Measurements from ENCODE around the gene STARD4. TPM values are rescaled to one million over a fixed set of nuclear protein-coding genes. Genes with fewer than 3 reads are reported as not detected.

The STARD4 gene, protein sequence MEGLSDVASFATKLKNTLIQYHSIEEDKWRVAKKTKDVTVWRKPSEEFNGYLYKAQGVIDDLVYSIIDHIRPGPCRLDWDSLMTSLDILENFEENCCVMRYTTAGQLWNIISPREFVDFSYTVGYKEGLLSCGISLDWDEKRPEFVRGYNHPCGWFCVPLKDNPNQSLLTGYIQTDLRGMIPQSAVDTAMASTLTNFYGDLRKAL
- 100 to 1,000 TPM; 132 TPM for total RNA-seq

DNA sequence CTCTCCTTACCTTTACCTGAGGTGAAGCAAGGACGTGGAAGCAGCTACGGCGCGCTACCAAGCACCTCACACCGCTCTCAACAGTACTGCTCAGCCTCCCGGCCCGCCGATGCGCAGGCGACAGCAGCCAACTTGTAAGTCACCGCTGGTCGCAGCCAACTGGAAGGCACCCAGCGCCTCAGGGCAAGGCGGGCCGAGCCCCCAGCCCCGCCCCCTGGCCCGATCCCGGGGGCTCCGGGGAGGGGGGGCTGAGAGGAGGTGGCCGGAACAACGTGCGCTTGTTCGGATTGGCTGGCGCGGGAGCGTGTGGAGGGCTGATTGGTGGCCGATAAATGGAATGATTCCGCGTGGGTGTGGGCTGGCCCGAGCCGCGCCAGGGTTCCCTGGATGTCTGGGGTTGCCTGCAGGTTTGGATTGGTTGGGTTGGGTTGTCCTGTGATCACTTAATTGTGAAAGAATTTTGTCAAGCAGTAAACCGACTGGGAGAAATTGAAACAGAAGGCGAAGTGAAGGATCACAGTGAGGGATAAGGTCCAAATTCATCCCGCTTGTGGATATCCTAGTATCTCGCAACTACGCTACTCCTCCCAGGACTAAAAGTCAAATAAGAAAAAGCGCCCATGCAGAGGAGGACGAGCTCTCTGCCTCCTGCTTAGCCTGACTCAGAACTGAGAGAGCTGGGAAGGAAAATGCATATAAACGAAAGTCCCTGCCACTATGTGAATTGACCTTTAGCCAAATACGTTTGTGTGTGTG, at the start of gene STARD4:
STARD4 (minus strand) TSS at position 161 of the 756 bp plus-strand sequence. CDS start 5,102 bp downstream, outside the sequence.
- peak; percentile 96 for ATAC-seq
- Mint-ChIP-seq H3K9me3 (no peaks in the 10 kb centered on the region), H3K4me1 (ENCODE audit: low read depth) (peaks cover 48% of the 10 kb centered on the region), H3K4me3 (peak within 1 kb of the TSS; percentile 92), H3K36me3 (ENCODE audit: low read depth) (peaks cover 28% of the 10 kb centered on the region), H3K27me3 (no peaks in the 10 kb centered on the region), H3K27ac (peak within 1 kb of the TSS; percentile 98)
- DNase-seq: peak; percentile 96
- TF ChIP-seq, protein P1, sequence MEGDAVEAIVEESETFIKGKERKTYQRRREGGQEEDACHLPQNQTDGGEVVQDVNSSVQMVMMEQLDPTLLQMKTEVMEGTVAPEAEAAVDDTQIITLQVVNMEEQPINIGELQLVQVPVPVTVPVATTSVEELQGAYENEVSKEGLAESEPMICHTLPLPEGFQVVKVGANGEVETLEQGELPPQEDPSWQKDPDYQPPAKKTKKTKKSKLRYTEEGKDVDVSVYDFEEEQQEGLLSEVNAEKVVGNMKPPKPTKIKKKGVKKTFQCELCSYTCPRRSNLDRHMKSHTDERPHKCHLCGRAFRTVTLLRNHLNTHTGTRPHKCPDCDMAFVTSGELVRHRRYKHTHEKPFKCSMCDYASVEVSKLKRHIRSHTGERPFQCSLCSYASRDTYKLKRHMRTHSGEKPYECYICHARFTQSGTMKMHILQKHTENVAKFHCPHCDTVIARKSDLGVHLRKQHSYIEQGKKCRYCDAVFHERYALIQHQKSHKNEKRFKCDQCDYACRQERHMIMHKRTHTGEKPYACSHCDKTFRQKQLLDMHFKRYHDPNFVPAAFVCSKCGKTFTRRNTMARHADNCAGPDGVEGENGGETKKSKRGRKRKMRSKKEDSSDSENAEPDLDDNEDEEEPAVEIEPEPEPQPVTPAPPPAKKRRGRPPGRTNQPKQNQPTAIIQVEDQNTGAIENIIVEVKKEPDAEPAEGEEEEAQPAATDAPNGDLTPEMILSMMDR (IDR thresholded peaks at IDR 0.05): no peak
- POLR2A ChIA-PET: interaction anchor here (0.7 to 1.8 kb wide), 14 partner anchors 10 to 650 kb away, joined by 3 to 6 read pairs (median 3); no protein-coding TSS in a partner anchor
- CTCF ChIA-PET: interaction anchor here (2.3 kb wide), 1 partner anchor 18 kb away, joined by 13 read pairs; no protein-coding TSS in a partner anchor
- intact Hi-C loops (cut with micrococcal nuclease): no loop called here

DNA sequence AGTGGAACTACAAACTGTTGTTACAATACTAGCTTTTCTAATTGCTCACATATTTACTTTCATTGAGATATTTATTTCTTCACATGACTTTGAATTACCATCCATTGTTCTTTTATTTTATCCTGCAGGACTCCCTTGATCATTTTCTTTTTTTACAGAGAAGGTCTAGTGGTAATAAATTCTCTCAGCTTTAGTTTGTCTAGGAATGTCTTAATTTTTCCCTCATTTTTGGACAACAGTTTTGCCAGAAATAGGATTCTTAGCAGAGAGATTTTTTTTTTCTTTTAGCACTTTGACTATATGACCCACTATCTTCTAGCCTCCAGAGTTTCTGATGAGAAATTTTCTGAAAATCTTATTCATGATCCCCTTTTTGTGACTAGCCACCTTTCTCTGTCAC, 47.3 kb upstream of the STARD4 start:
- Mint-ChIP-seq H3K27ac (no peak overlapping the region), H3K36me3 (ENCODE audit: low read depth) (no peaks in the 10 kb centered on the region), H3K9me3 (peaks cover 9% of the 10 kb centered on the region), H3K4me1 (ENCODE audit: low read depth) (no peaks in the 10 kb centered on the region), H3K27me3 (peaks cover 9% of the 10 kb centered on the region), H3K4me3 (no peak overlapping the region)
- TF ChIP-seq, protein P1 (IDR thresholded peaks at IDR 0.05): no peak
- no peak for ATAC-seq
- ChIA-PET CTCF (interaction anchor here (1.8 kb wide), 1 partner anchor 9 kb away, joined by 8 read pairs; no protein-coding TSS in a partner anchor), POLR2A (no interaction called here)
- DNase-seq: no peak
- intact Hi-C loops (cut with micrococcal nuclease): no loop called here

DNA sequence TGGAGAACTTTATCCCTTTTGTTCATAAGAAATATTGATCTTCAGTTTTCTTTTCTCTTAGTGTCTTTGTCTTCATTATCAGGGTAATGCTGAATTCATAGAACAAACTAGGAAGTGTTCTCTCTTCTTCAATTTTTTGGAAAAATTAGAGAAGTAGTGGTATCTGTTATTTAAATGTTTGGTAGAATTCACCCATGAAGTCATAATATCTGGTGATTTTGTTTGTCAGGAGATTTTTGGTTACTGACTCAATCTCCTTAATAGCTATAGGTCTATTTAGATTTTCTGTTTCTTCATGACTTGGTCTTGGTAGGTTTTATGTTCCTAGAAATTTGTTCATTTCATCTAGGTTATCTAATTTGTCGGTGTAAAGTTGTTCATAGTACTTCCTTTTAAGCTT, 45.4 kb upstream of the STARD4 start:
- TF ChIP-seq, protein P1 (IDR thresholded peaks at IDR 0.05): no peak
- Mint-ChIP-seq H3K27me3 (peaks cover 9% of the 10 kb centered on the region), H3K27ac (no peak overlapping the region), H3K36me3 (ENCODE audit: low read depth) (no peaks in the 10 kb centered on the region), H3K4me1 (ENCODE audit: low read depth) (peaks cover 5% of the 10 kb centered on the region), H3K4me3 (no peak overlapping the region), H3K9me3 (peaks cover 9% of the 10 kb centered on the region)
- ChIA-PET CTCF (interaction anchor here (2.5 kb wide), 1 partner anchor 26 kb away, joined by 10 read pairs; no protein-coding TSS in a partner anchor), POLR2A (no interaction called here)
- DNase-seq: no peak
- intact Hi-C loops (cut with micrococcal nuclease): no loop called here
- ATAC-seq: no peak

DNA sequence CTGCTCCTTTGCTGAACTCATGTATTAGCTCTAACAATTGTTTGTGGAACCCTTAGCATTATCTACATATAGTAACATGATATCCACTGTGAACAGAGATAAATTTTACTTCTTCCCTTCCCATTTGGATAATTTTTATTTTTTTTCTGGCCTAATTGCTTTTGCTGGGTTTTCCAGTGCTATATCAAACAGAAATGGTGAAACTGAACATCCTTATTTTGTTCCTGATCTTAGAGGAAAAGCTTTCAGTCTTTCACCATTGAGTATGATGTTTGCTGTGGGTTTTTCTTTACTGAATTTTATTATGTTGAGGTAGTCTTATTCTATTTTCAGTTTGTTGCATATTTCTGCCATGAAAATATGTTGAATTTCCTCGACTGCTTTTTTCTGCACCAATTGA, 44.8 kb upstream of the STARD4 start:
- POLR2A ChIA-PET: no interaction called here
- intact Hi-C loops (cut with micrococcal nuclease): no loop called here
- TF ChIP-seq, protein P1 (IDR thresholded peaks at IDR 0.05): no peak
- Mint-ChIP-seq H3K9me3 (peaks cover 9% of the 10 kb centered on the region), H3K27me3 (peaks cover 6% of the 10 kb centered on the region), H3K36me3 (ENCODE audit: low read depth) (no peaks in the 10 kb centered on the region), H3K27ac (no peak overlapping the region), H3K4me1 (ENCODE audit: low read depth) (peaks cover 8% of the 10 kb centered on the region), H3K4me3 (no peak overlapping the region)
- CTCF ChIA-PET: interaction anchor here (2.5 kb wide), 1 partner anchor 25 kb away, joined by 10 read pairs; no protein-coding TSS in a partner anchor
- ATAC-seq: no peak
- no peak for DNase-seq

DNA sequence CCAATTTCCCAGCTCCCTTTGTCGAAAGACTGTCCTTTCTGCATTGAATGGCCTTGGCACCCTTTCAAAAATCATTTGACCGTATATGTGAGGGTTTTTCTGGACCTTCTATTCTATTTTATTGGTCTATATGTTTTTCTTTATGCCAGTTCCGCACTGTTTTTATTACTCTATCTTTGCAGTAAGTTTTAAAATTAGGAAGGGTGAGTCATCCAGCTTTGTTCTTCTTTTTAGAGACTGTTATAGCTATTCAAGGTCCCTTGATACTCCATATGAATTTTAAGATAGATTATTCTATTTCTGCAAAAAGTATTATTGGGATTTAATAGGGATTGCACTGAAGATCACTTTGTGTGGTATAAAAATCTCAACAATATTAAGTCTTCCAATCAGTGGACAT, 44.2 kb upstream of the STARD4 start:
- POLR2A ChIA-PET: no interaction called here
- CTCF ChIA-PET: interaction anchor here (2.5 kb wide), 1 partner anchor 25 kb away, joined by 10 read pairs; no protein-coding TSS in a partner anchor
- ATAC-seq (no peak), DNase-seq (no peak)
- intact Hi-C loops (cut with micrococcal nuclease): no loop called here
- Mint-ChIP-seq H3K4me1 (ENCODE audit: low read depth) (peaks cover 14% of the 10 kb centered on the region), H3K27ac (no peak overlapping the region), H3K27me3 (peaks cover 6% of the 10 kb centered on the region), H3K4me3 (no peak overlapping the region), H3K36me3 (ENCODE audit: low read depth) (no peaks in the 10 kb centered on the region), H3K9me3 (peaks cover 9% of the 10 kb centered on the region)
- TF ChIP-seq, protein P1 (IDR thresholded peaks at IDR 0.05): no peak
